SKM-1 (cell line): ENCODE results near the gene BORCS5.
"Not testable (repeated sequence)": the region's sequence is repeated elsewhere in the genome, so short reads cannot be mapped to it uniquely, and the experiment has no call there.

Experiments
- DNase-seq: peaks from one replicate; lab custom pipeline; 2025; ENCODE audit not compliant: unreplicated experiment; lab: John Stamatoyannopoulos, UW

Gene BORCS5

DNA sequence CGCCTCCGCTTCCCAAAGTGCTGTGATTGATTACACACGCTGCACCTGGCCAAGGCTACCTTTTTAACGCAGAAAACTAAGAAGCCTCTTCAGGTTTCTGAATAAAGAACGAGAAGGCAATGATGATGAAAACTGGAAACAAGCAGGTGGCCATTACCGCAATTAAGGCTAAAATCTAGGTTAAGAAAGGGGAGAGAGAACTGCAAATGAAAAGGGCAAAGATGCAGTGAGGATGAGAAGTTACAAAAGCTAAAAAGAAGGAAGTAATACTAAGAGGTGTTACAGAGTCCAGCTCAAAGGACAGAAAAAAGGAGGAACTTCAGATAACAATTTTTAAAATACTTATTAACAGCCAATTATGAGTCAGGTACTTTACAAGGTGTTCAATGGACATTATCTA lies 126.1 kb downstream of the BORCS5 start:
- DNase-seq, result peak; percentile 30

DNA sequence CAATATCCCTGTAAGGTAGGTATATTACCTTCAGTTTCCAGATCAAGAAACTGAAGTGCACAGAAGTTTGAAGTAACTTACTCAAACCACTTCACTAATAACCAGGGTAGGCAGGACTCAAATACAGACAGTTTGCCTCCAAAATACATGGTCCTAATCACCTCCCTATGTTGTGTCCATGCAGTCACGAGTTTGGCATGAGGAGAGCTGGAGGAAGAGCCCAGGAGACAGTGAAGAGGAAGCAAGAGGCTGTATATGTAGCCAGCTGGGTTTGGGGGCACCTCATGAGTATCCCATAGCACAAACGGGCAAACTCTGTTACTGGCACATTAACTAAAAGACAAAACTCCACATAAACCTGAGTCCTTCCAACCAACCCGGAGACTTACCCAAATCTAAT lies 126.6 kb downstream of the BORCS5 start:
- DNase-seq, result no peak

DNA sequence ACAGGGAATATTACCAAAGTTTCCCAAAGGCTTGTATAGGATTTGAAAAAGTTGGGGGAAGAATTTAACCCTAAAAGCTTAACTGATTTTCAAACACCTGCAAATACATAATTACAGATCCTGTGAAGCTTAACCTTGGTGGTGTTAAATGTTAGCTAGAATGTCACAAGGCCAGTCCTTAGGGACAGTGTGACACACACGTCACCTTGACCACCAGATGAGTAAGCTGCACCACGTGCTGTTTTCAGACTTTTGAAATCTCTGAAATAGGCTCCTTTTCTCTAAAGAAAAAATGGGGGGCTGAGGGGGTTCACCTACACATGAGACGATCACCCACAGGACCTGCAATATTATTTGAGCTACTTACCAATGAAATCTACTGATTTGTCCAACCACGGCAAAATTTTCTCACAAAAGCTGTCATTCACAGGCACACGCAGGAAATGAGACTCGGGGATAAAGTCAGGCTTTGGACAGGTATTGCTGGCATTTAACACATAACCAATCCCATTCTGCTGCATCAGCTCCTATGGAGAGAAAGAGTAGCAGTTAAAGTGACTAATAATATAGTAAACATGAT lies 129.9 kb downstream of the BORCS5 start:
- no peak for DNase-seq

DNA sequence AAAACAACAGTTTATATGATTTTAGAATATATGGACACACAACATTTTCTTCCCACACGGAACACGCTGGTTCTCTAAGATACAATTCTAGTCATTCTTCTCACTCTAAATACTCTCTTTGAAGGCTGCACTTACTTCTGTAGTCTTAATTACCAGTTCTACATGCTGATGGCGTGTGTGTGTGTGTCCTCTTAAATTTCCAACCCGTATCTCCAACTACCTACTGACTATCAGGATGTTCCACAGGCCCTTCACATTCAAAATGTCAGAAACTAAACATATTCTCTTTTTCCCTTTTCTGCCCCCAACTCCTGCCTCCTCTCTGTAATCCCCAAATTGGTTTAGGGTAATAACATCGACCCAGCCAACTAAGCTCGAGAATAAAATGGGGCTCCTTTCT lies 130.6 kb downstream of the BORCS5 start:
- no peak for DNase-seq

DNA sequence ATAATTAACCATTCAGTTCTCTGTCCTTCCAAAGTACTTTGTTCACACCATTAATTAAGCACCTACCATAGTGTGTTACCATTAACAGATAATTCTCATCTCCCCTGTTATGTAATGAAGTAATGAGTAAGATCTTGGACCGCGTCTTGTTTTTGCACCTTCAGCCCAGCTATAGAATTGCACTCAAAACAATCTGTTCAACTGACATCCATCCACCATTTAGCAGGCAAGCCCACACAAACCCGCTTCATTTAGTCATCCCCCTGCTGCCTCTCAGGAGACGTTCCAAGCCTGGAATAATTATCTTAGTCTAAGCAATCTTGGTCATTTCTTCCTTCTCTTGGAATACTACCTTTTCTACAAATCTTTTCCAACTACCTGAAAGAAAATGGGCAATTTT lies 131.4 kb downstream of the BORCS5 start:
- DNase-seq, result no peak

DNA sequence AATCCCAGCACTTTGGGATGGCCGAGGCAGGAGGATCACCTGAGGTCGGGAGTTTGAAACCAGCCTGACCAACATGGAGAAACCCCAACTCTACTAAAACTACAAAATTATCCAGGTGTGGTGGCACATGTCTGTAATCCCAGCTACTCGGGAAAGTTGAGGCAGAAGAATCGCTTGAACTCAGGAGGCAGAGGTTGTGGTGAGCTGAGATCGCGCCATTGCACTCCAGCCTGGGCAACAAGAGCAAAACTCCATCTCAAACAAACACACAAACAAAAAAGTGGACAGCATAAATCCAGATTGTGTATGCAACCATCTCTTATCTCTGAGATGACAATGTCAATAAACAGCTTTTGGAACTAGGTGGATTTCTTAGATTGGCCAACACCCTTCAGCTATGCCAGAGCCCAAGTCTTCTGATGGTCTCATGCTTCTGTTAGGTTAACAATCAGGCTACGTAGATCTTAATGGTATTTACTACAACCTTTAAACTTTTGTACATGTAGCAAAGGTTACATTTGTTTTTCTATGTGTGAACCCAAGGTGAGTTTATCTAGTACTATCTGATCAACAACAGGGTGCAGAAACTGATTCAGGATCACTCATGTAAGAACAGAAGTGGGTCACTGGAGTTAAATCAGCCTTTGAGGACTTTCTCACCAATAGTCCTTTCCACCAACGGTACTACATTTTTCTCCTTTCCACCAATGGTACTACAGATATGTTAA lies 132.1 kb downstream of the BORCS5 start:
- no peak for DNase-seq

DNA sequence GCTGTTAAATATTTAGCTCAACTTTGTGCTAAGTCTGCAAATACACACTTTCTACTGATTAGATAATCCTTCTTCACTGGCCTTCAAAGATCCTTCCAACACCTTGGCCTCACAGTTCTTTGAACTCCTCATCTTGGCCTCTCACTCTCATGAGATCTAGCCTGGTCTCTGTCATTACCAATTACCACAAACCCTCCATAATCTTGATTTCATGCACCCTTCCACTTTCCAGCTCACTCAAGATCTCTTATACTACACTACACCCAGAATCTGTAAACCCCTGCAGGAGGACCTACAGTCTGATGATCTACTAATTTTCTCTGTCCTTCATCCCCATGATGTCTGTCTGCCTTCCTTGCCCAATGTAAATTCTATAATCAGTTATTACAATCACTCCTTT lies 134.7 kb downstream of the BORCS5 start:
- no peak for DNase-seq

DNA sequence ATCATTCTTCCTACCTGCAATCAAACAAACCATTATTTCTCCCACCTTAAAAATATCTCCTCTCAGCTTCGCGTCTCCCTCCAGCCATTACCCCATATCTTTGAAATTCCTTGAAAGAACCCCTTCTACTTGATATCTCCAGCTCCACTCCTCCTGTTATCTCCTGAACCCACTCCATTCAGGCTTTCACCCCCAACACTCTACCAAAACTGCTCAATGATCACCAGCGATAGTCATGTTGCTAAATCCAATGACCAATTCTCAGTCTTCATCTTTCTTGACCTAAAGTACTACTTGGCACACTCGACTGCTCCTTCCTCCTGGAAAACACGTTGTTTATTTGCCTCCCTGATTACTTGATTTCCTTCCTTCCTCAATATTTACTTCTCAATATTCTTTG lies 135.7 kb downstream of the BORCS5 start:
- DNase-seq, result no peak

DNA sequence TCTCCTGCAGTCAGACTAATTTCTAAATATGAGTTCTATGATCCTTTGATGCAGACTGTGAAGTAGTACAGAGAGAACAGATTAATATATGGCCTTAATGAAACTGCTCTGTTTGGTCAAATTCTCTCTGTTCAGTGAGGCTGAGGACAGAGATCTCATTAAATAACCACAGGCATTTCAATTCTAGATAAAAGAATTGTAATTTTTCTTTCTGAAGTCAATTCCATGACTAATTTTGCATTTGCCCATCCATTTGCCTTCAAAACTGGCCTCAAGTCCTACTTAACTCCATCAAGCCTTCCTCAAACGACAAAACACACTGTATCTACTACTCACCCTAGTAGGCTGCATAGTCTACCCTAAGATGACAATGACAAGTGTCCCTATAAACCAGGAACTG lies 138.7 kb downstream of the BORCS5 start:
- no peak for DNase-seq

DNA sequence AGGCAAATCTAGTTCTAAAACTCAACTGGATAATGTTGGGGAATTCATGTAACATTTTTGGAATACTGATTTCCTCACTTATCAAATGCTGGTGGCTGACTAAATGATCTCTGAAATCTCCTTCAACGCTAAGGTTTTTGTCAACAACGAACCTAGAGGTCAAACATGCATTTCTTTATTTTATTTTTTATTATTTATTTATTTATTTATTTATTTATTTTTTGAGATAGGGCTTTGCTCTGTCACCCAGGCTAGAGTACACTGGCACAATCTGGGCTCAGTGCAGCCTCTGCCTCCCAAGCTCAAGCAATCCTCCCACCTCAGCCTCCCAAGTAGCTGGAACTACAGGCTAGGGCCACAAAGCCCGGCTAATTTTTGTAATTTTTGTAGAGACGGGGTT lies 141.3 kb downstream of the BORCS5 start:
- DNase-seq, result no peak

DNA sequence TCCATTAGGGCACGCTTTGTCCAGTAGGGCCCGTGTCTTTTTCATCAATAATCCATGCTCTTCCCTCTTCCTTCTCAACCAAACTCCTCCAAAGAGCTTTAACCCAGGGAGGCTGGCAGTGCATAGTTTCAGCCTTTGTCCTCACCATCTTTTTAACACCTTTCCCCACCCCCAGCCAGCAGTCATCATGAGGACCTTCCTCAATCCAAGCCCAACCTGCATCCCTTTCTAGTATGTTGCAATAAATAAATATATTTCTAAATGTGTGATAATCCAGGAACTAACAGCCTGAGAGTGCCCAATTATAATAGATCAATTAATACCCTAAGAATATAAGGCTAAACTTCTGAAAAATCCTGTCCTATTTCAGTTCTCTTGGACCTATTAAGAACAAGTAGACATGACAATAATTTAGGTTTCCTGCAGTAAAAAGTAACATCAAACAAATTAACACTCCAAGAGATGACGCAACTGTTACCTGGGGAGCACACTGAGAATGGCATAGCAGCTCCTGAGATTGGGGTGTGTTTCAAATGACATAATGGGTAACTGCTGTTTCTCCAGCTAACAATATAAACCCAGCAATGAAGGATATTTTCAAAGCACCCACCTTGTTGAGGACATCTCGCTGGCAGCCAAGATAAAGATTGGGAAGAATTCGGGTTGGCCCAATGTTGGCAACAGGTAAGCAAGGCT lies 143.2 kb downstream of the BORCS5 start:
- DNase-seq, result no peak

DNA sequence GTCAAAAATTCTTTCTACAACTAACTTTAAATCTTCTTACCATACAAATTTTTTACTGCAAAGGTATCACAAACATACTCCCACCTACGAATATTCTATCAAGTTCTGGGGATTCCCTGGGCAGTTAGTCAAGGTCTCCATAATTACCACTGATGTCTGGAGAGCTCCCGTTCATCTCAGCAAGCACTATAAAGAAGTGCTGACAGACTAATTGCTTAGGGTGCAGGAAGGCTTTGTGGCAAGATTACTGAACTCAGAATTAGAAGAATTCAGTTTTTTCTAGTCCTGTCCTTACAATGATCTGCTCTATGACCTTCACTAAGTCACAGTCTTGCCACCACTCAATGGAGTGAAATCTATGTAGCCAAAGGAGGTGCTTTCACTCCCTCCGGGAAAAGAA lies 144.2 kb downstream of the BORCS5 start:
- DNase-seq, result no peak

DNA sequence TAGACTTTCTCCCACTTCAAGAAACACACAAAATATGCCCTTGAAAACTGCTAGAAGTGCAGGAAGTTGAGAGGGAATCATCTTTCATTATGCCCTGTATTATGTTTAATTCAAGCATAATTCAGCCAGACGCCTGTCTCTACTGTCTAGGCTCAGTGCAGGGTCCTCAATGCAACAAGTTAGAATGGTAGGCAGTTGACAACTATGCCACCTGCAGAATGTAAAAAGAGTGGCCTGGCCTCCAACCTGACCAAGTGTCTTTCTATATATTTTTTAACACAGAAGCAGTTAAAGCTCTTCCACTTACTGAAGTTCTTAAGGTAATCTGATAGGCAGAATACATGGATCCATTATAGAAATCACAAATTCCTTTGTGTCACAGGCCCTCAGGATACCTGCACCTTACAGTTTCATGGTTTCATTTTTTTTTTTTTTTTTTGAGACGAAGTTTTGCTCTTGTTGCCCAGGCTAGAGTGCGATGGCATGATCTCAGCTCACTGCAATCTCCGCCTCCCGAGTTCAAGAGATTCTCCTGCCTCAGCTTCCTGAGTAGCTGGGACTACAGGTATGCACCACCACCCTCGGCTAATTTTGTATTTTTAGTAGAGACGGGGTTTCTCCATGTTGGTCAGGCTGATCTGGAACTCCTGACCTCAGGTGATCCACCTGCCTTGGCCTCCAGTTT lies 145.4 kb downstream of the BORCS5 start:
- not testable (repeated sequence) for DNase-seq

DNA sequence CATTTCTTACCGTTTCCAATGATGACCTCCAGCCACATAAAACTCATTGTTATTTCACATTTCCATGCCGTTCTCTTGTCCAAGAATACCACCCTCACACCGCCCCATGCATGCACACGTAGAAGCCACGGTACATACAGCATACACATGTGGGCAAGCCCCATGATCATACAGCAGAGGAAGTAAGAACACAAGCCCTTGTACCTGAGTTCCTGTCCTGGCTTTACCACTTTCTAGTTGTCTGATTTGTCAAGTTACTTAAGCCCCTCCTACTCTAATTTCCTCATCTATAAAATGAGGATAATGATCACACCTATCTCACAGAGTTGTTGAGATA lies 145.9 kb downstream of the BORCS5 start:
- no peak for DNase-seq

DNA sequence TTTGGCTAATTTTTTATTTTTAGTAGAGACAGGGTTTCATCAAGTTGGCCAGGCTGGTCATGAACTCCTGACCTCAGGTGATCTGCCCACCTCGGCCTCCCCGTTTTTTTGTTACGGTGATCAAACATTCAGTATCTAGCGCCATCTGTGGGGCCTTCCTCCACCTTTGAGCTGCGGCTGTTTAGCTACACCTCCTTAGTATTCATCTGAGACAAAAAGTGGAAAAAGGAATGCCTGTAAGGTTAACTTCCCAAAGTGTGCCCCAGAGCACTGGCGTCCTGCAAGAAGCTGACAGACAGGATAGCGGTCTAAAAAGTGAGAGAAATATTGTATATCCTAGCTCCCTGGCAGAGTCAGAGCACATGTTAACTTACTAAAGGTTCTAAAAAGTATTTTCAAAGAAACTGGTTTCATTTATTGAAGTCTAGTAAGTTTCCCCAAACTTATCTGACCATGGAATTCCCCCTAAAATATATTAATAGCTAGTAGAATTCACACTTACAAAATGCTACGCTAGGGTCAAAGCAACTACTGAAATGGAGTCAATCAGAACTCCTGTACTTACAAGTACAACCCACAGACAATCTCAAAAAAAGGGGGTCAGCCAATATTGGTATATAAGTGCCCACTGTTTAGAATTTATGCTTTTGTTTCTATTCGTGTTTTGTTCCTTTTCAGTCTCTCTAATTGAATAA lies 146.7 kb downstream of the BORCS5 start:
- no peak for DNase-seq

DNA sequence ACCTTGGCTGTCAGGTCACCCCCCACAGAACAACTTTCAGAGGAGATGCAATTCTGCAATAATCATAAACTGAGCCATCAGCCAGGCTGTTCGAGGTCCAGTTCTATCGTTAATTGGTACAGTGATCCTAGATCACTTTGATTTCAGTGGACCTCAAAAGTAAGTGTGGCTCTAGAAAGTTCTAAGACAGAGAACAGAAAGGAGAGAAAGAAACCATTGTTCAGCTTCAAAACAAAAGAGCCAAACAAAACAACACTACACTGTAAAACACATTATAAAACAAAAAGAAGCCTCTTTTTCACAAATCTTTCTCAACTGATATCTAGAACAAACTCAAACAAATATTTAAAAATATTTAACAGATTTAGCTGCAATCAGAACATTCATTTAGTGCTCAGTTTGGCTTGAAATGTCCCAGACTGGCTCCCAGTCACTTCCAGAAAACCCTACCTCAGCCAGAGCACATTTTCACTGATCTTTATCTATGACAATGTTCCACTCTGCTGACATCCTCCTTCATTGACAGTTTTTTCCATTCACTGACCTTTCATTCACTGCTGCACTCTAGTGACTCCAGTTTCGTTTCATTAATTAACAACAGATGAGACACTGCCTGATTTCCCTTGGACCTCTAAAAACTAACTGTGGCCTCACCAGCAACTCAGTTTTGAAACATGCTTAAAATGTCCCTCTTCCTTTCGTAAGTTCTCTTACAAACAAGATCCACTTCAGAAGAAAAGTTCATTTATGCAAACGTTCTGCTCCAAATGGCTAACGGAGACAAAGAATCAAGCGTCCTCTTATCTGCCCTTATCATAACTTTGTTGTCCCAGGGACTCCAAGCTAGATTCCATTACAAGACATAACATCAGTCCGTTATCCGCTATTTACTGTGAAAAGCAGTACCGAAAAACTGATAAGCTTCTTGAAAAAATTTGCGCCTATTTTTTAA lies 148.9 kb downstream of the BORCS5 start:
- no peak for DNase-seq

DNA sequence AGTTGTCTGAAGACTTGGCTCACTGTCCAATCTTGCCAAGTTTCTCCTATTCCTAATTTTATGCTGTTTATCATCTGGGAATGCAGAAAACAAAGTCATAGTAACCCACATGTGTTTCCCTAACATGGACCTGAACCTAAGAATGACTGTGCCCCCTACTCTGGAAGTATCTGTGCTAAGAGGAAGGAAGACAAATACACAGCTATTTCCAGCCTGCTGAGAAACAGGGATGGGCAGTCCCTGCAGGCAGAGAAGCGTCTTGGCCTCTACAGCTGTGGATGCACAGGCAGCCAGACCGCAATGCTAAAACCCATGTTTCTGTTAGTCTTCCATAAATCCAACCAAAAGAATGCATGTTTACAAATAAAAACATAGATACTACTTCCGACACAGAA lies 149.6 kb downstream of the BORCS5 start:
- DNase-seq, result no peak

DNA sequence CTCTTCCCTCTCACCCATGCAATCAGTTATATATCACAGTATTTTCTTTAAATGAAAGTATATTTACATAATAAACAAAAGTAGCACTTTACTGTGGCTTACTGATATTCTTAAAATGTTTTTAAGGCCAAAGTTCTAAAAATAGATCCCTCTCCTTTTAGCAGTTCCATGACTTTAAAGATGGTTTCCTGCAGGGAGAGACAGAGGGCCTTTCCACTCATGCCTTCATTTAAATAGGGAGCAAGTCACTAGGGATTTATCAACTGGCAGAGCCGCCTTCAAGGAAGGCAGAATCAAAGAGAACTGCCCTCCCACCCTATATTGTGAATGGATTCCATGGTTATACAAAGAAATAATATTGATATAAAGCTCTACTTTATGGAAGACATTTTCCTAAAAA lies 150.2 kb downstream of the BORCS5 start:
- no peak for DNase-seq

DNA sequence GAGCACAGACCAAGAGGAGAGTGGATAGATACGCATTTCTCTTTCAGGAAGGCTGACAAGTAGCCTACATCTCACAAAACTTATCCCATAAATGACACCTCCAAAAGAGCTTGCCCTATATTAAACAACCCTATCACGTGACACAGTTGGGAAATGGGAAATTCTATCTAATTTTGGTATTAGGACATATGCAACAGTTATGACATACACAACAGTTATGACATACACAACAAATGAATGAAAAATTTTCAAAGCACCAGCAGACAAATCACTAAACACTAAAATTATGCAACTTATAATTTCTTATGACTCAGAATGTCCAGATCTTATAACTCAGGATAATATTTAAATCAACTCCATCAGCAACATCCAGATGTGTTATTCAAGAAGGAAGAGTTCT lies 151.7 kb downstream of the BORCS5 start:
- no peak for DNase-seq

DNA sequence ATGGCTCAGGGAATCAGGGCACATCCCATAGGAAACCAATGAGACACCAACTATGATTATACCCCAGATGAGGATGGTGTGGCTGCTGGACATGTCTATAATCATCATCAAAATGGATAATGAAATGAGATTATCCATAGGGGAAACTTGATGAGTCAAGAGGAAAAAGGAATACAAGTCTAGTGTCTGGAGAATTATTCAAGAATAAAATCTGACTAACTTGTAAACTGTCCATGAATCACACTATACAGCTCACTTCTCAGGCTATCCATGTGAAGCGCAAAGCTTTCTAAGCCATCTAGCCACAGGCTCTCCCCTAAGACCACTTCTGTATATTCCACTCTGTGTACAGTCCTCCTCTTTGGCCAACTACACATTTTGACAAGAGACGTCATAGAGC lies 153.3 kb downstream of the BORCS5 start:
- DNase-seq, result no peak
